IMR-90 (cell line): Measurements from ENCODE around the gene AKNA. TPM values are rescaled to one million over a fixed set of nuclear protein-coding genes. Genes with fewer than 3 reads are reported as not detected.

Experiments used
- ATAC-seq: fragments of 200-7000 bp; cut with Tn5 transposase; 2 replicates; pipeline ENCODE4 v1.9.1; 2020; ENCODE audit warnings: low read depth, mild to moderate bottlenecking, moderate library complexity
- BruUV-seq: library from RNA; stranded (reverse); fragments of 400-500 nt; replicated peaks from 2 replicates; lab custom pipeline; 2021; lab: Mats Ljungman, UMichigan
- CTCF ChIA-PET: fragments of 300-600 bp; formaldehyde crosslinking; extraction: SDS; loops from one replicate; lab custom pipeline; 2021; ENCODE audit warnings: antibody characterized with exemption; lab: Yijun Ruan, JAX
- POLR2A ChIA-PET: fragments of 300-600 bp; sonication (Branson Sonifier 250); formaldehyde crosslinking; loops from one replicate; lab custom pipeline; 2022; ENCODE audit warnings: antibody characterized with exemption; ENCODE audit not compliant: unreplicated experiment; lab: Charles Lee
- DNase-seq: peaks from one replicate; pipeline ENCODE4 v3.0.0; 2013
- H2AFZ ChIP-seq: replicated peaks from 2 replicates; pipeline ENCODE3; 2013; ENCODE audit warnings: low read length, mild to moderate bottlenecking; ENCODE audit not compliant: poor library complexity
- H2AK5ac ChIP-seq: 2 replicates; pipeline ENCODE4 v1.6.1; 2013; ENCODE audit warnings: low read depth, low read length, inconsistent platforms
- H2AK9ac ChIP-seq: replicated peaks from 2 replicates; pipeline ENCODE3; 2013; ENCODE audit warnings: mild to moderate bottlenecking, low read depth, low read length, moderate library complexity; ENCODE audit not compliant: poor library complexity
- H2BK120ac ChIP-seq: 2 replicates; pipeline ENCODE4 v1.6.1; 2013; ENCODE audit warnings: low read depth, low read length, inconsistent platforms
- H2BK15ac ChIP-seq: 3 replicates; pipeline ENCODE4 v1.6.1; 2013; ENCODE audit warnings: low read depth, low read length, inconsistent platforms
- H2BK20ac ChIP-seq: 2 replicates; pipeline ENCODE4 v1.6.1; 2013; ENCODE audit warnings: low read depth, mild to moderate bottlenecking, inconsistent platforms, low read length, moderate library complexity
- H2BK5ac ChIP-seq: 2 replicates; pipeline ENCODE4 v1.6.1; 2013; ENCODE audit warnings: mild to moderate bottlenecking, low read depth, low read length, inconsistent platforms; ENCODE audit not compliant: poor library complexity, severe bottlenecking
- H3K14ac ChIP-seq: replicated peaks from 2 replicates; pipeline ENCODE4 v1.6.1; 2013; ENCODE audit warnings: low read depth, low read length, inconsistent platforms
- H3K18ac ChIP-seq: 2 replicates; pipeline ENCODE4 v1.6.1; 2013; ENCODE audit warnings: low read depth, low read length, control low read depth
- H3K23ac ChIP-seq: 2 replicates; pipeline ENCODE4 v1.6.1; 2013; ENCODE audit warnings: low read depth, low read length, inconsistent platforms
- H3K27ac ChIP-seq: 2 replicates; pipeline ENCODE4 v1.5.1; 2013; ENCODE audit warnings: mild to moderate bottlenecking, control low read depth, low read length; ENCODE audit not compliant: insufficient read depth
- H3K27me3 ChIP-seq: 2 replicates; pipeline ENCODE4 v1.6.1; 2013; ENCODE audit warnings: low read length; ENCODE audit not compliant: control insufficient read depth, insufficient read depth
- H3K36me3 ChIP-seq: 2 replicates; pipeline ENCODE4 v1.6.1; 2013; ENCODE audit warnings: low read length, mixed read lengths; ENCODE audit not compliant: control insufficient read depth, insufficient read depth
- H3K4ac ChIP-seq: 2 replicates; pipeline ENCODE4 v1.6.1; 2013; ENCODE audit warnings: low read depth, low read length, inconsistent platforms
- H3K4me1 ChIP-seq: 2 replicates; pipeline ENCODE4 v1.6.1; 2013; ENCODE audit warnings: low read length, mixed read lengths; ENCODE audit not compliant: control insufficient read depth, insufficient read depth
- H3K4me2 ChIP-seq: 2 replicates; pipeline ENCODE4 v1.6.1; 2013; ENCODE audit warnings: low read depth, mild to moderate bottlenecking, control low read depth, low read length, moderate library complexity
- H3K4me3 ChIP-seq: 2 replicates; pipeline ENCODE4 v1.5.1; 2013; ENCODE audit warnings: low read depth, mild to moderate bottlenecking, control low read depth, low read length, moderate library complexity; ENCODE audit not compliant: insufficient read depth
- H3K56ac ChIP-seq: 2 replicates; pipeline ENCODE4 v1.6.1; 2013; ENCODE audit warnings: low read length, inconsistent platforms; ENCODE audit not compliant: insufficient read depth; ENCODE audit errors: extremely low read depth
- H3K79me1 ChIP-seq, 2 experiments: 2 replicates each; pipeline ENCODE4 v1.6.1; 2013; ENCODE audit warnings: low read length in 2 of 2, inconsistent platforms in 1 of 2, low read depth in 1 of 2
- H3K9ac ChIP-seq: 2 replicates; pipeline ENCODE4 v1.6.1; 2013; ENCODE audit warnings: low read depth, low read length, control low read depth
- H3K9me1 ChIP-seq: 2 replicates; pipeline ENCODE4 v1.6.1; 2013; ENCODE audit warnings: low read length, inconsistent platforms; ENCODE audit not compliant: insufficient read depth
- H3K9me3 ChIP-seq: 2 replicates; pipeline ENCODE4 v1.6.1; 2013; ENCODE audit warnings: low read length; ENCODE audit not compliant: control insufficient read depth, insufficient read depth
- H4K20me1 ChIP-seq: 2 replicates; pipeline ENCODE4 v1.6.1; 2013; ENCODE audit warnings: low read length, inconsistent platforms; ENCODE audit not compliant: insufficient read depth
- H4K5ac ChIP-seq: 2 replicates; pipeline ENCODE4 v1.6.1; 2013; ENCODE audit warnings: mild to moderate bottlenecking, low read depth, low read length, control low read depth
- H4K8ac ChIP-seq, 2 experiments: 2 replicates each; pipeline ENCODE4 v1.6.1; 2013; ENCODE audit warnings: low read depth in 2 of 2, low read length in 2 of 2, control low read depth in 1 of 2, inconsistent platforms in 1 of 2
- H4K91ac ChIP-seq: 2 replicates; pipeline ENCODE4 v1.6.1; 2013; ENCODE audit warnings: low read depth, low read length, inconsistent platforms; ENCODE audit not compliant: insufficient read depth
- BHLHE40 ChIP-seq: fragments of 150-350 bp; IDR thresholded peaks from 2 replicates; pipeline ENCODE4 v1.6.1; 2016; ENCODE audit warnings: mild to moderate bottlenecking, low read depth, low read length
- CEBPB ChIP-seq: IDR thresholded peaks from 2 replicates; pipeline ENCODE4 v1.6.1; 2012; ENCODE audit warnings: low read depth, low read length, improper control_type of control experiment
- CHD1 ChIP-seq: IDR thresholded peaks from 2 replicates; pipeline ENCODE4 v1.6.1; 2012; ENCODE audit warnings: low read depth, low read length, improper control_type of control experiment
- FOS ChIP-seq: fragments of 150-350 bp; IDR thresholded peaks from 2 replicates; pipeline ENCODE4 v1.6.1; 2016; ENCODE audit warnings: low read depth, low read length
- MAFK ChIP-seq: IDR thresholded peaks from 2 replicates; pipeline ENCODE4 v1.6.1; 2012; ENCODE audit warnings: low read depth, low read length, improper control_type of control experiment
- MAZ ChIP-seq: IDR thresholded peaks from 2 replicates; pipeline ENCODE4 v1.6.1; 2012; ENCODE audit warnings: low read depth, mild to moderate bottlenecking, low read length, improper control_type of control experiment, moderate library complexity, borderline replicate concordance
- MXI1 ChIP-seq: IDR thresholded peaks from 2 replicates; pipeline ENCODE4 v1.6.1; 2012; ENCODE audit warnings: low read depth, mild to moderate bottlenecking, low read length, moderate library complexity, borderline replicate concordance
- NFE2L2 ChIP-seq: fragments of 150-350 bp; IDR thresholded peaks from 2 replicates; pipeline ENCODE4 v1.6.1; 2016; ENCODE audit warnings: low read depth, mild to moderate bottlenecking, low read length
- POLR2A ChIP-seq: IDR thresholded peaks from 2 replicates; pipeline ENCODE4 v1.6.1; 2012; ENCODE audit warnings: mild to moderate bottlenecking, low read depth, low read length
- RAD21 ChIP-seq: IDR thresholded peaks from 2 replicates; pipeline ENCODE4 v1.6.1; 2012; ENCODE audit warnings: low read length, improper control_type of control experiment
- RCOR1 ChIP-seq: IDR thresholded peaks from 2 replicates; pipeline ENCODE4 v1.6.1; 2012; ENCODE audit warnings: mild to moderate bottlenecking, low read length, improper control_type of control experiment; ENCODE audit not compliant: insufficient replicate concordance
- RFX5 ChIP-seq: IDR thresholded peaks from 2 replicates; pipeline ENCODE4 v1.8.0; 2012; ENCODE audit warnings: low read depth, mild to moderate bottlenecking, low read length, moderate library complexity
- SMC3 ChIP-seq: fragments of 150-350 bp; IDR thresholded peaks from 2 replicates; pipeline ENCODE4 v1.6.1; 2016; ENCODE audit warnings: low read depth, mild to moderate bottlenecking, antibody characterized with exemption, low read length, moderate library complexity
- USF2 ChIP-seq: fragments of 150-350 bp; IDR thresholded peaks from 2 replicates; pipeline ENCODE4 v1.6.1; 2017; ENCODE audit warnings: mild to moderate bottlenecking, antibody characterized with exemption, low read length, low read depth
- WGBS, 2 experiments: methylation state at CpG; one replicate each; pipeline versions ENCODE4 v1.1.5 to v1.1.7; 2013; ENCODE audit warnings: missing lambda C conversion rate in 2 of 2; ENCODE audit not compliant: insufficient read length in 1 of 2; ENCODE audit errors: extremely low coverage in 2 of 2; 5-methylcytosine and 5-hydroxymethylcytosine counted together
- dilution Hi-C: fragments of 300-500 bp; cut with HindIII; formaldehyde crosslinking; loops from one replicate; pipeline ENCODE4 v1.14.3; 2018; ENCODE audit warnings: low sequenced_read_pairs; ENCODE audit not compliant: unreplicated experiment
- in situ Hi-C: fragments of 300-500 bp; cut with MboI; formaldehyde crosslinking; loops from 3 replicates; pipeline ENCODE4 v1.14.3; 2019; ENCODE audit warnings: low sequenced_read_pairs, inconsistent platforms, mixed read lengths
- intact Hi-C: fragments of 100-400 bp; cut with micrococcal nuclease; formaldehyde crosslinking; loops from 2 replicates; pipeline ENCODE4 v1.10.0; 2022
- polyA plus RNA-seq, 3 experiments: library from polyadenylated mRNA; depleted of rRNA; stranded (reverse); fragments of >200 nt; gene quantifications; 2 replicates each; pipeline ENCODE4 v1.2.3, GENCODE V29; 2012; ENCODE audit warnings: low replicate concordance in 1 of 3
- total RNA-seq: library from RNA; depleted of rRNA; stranded (reverse); fragments of >200 nt; gene quantifications from 2 replicates; pipeline ENCODE4 v1.2.3, GENCODE V29; 2012
- TF ChIP-seq, protein P1 (sequence below): fragments of 150-350 bp; IDR thresholded peaks from 2 replicates; pipeline ENCODE4 v1.6.1; 2016; ENCODE audit warnings: low read depth, mild to moderate bottlenecking, low read length, moderate library complexity, borderline replicate concordance

The AKNA gene
- total and polyA plus RNA-seq, 2 of the 4 experiments (the other 2 are of a cell fraction) = 2.7 to 7.3 TPM

DNA sequence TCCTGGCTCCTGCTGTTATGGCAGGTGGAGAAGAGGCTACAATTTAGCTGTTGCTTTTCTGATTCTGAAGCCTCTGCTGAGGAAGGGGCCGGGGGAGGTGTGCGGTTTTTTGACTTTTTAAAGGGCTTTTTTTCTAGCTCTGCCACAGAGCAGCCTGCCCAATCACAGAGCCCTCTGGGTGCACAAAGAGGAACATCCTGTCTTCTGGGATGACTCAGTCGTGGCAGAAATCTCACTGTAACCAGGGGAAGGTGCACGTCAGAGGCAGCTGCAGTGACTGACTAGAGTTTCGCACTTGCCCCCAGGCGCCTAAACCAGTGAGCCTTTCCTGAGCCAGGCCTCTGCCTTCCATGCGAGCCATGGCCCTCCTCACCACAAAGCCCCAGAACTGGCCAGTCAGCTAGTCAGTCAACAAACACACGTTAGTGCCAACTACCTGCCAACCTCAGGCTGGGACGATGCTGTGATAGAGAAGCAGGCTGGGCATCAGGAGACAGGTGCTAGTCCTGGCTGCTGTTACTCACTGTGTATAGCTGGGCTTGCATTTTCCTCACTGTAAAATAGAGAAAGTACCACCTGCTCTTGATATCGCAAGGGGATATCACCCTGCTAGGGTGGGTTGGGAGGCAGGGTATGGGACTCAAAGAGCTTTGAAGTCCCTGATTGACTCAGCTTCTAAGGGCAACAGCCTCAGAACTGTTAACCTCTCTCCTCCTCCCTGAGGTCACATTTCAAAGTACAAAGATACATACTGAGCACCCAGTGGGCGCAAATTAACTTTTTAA, 2.2 kb downstream of the AKNA start:
- peak overlapping the region; percentile 94 for H2AK5ac ChIP-seq
- H3K56ac ChIP-seq = peak overlapping the region; percentile 62; the same call in 1 of the 2 replicates
- peaks cover 36% of the 10 kb centered on the region for H3K4me1 ChIP-seq
- peak overlapping the region; percentile 24 for H3K27ac ChIP-seq
- dilution Hi-C loops (no loop called here), in situ Hi-C loops (no loop called here), intact Hi-C loops (no loop called here)
- H3K14ac ChIP-seq = peak overlapping the region; percentile 81
- peak overlapping the region; percentile 78 for H2BK120ac ChIP-seq
- ATAC-seq (peak; percentile 56), DNase-seq (peak; percentile 95)
- POLR2A ChIA-PET = interaction anchor here (1.0 kb wide), 1 partner anchor 10 kb away, joined by 3 read pairs; no protein-coding TSS in a partner anchor
- peak overlapping the region; percentile 64; the same call in 1 of the 2 replicates for H2BK20ac ChIP-seq
- peak overlapping the region; percentile 37 for H3K23ac ChIP-seq
- peak overlapping the region; percentile 67 for H2BK5ac ChIP-seq
- H4K20me1 ChIP-seq = peaks cover 21% of the 10 kb centered on the region; the same call in 1 of the 2 replicates
- peak overlapping the region; percentile 11; the same call in 1 of the 2 replicates for H4K5ac ChIP-seq
- H3K79me1 ChIP-seq = peaks cover 17 to 69% of the 10 kb centered on the region in 2 experiments
- no TSS peak for BruUV-seq
- H3K9ac ChIP-seq = peak overlapping the region; percentile 20; the same call in 1 of the 2 replicates
- H3K4ac ChIP-seq = peak overlapping the region; percentile 93
- peak overlapping the region; percentile 44 for H3K4me2 ChIP-seq
- no peaks in the 10 kb centered on the region for H3K9me3 ChIP-seq
- H2AFZ ChIP-seq = peak overlapping the region; percentile 85
- H3K4me3 ChIP-seq = no peak overlapping the region
- H2BK15ac ChIP-seq = peak overlapping the region; percentile 68; the same call in 1 of the 3 replicates
- H3K27me3 ChIP-seq = no peaks in the 10 kb centered on the region
- 68% methylated on average over 4 of the region's 11 CpGs; no CpG with 5 or more reads in 1 of the 2 experiments for WGBS, 2 experiments
- peak overlapping the region; percentile 85 for H2AK9ac ChIP-seq
- H4K8ac ChIP-seq = peak overlapping the region in 1 of 2 experiments; percentile 82; a peak in 2 of 4 replicates
- H3K18ac ChIP-seq = peak overlapping the region; percentile 22; the same call in 1 of the 2 replicates
- peak overlapping the region; percentile 76 for H4K91ac ChIP-seq
- peaks cover 17% of the 10 kb centered on the region for H3K9me1 ChIP-seq
- H3K36me3 ChIP-seq = peaks cover 3% of the 10 kb centered on the region; the same call in 1 of the 2 replicates
- CTCF ChIA-PET = interaction anchor here (0.8 kb wide), 1 partner anchor 20 kb away, joined by 3 read pairs; no protein-coding TSS in a partner anchor
- TF ChIP-seq NFE2L2 (no peak), CHD1 (no peak), USF2 (no peak), RAD21 (no peak), RCOR1 (peak; percentile 36), MAZ (peak; percentile 42; the same call in 1 of the 2 replicates), MAFK (no peak), RFX5 (no peak), POLR2A (no peak), BHLHE40 (no peak), FOS (peak; percentile 21; the same call in 1 of the 2 replicates), CEBPB (peak; percentile 26; the same call in 1 of the 2 replicates), MXI1 (no peak), SMC3 (no peak)
- TF ChIP-seq, protein P1, sequence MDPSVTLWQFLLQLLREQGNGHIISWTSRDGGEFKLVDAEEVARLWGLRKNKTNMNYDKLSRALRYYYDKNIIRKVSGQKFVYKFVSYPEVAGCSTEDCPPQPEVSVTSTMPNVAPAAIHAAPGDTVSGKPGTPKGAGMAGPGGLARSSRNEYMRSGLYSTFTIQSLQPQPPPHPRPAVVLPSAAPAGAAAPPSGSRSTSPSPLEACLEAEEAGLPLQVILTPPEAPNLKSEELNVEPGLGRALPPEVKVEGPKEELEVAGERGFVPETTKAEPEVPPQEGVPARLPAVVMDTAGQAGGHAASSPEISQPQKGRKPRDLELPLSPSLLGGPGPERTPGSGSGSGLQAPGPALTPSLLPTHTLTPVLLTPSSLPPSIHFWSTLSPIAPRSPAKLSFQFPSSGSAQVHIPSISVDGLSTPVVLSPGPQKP = no peak
